HL-60/S4 treated with phorbol 12-myristate 13-acetate at 8.2 ng/mL for 4 days and 3 days (cell line): Measurements from ENCODE around the gene JAK1.
"Not testable (repeated sequence)": the region's sequence is repeated elsewhere in the genome, so short reads cannot be mapped to it uniquely, and the experiment has no call there.

Source experiments
- in situ Hi-C: fragments of 300-500 bp; cut with MboI; formaldehyde crosslinking; loops from 2 replicates; pipeline ENCODE4 v1.15.0; 2022; ENCODE audit warnings: low sequenced_read_pairs

JAK1 gene

DNA sequence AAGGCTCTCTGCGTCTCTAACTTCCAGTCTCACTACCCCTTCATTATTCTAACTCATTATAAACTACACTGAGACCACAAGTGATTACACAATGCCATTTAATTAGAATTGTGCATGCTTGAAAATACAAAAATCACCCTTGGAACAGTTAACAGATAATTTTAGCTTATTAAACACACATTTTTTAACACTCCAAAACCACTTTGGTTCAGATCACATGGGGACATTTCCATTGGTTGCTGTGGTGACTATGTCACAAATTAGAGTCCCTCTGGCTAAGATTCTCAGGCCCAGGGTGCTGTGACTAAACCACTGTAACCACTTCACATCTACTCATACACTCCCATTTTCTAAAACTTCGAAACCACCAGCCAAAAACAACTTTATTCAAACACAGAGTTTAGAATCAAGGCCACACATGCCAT lies 43.0 kb downstream of the JAK1 start:
- in situ Hi-C loops, result no loop called here

GRCh38 chr1:64922336-64922735 lies 44.0 kb downstream of the JAK1 start:
- in situ Hi-C loops, result no loop called here

DNA sequence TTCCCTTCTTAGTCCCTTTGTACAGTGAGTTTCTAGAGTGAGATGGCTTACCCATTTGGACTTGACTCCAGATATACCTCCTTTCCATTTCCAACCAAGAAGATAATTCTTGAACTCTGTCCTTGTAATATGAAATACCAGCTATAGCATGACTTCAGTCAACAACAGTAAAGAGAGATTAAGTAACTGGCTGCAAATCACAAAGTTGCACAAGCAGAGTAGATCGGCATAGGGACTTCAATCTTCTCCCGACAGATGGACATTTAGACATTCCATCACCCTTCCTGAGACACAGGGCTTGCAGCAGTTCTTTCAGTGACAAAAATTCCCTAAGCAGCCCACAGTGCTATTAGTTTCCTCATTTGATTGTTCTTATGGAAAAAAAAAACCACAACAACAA lies 44.6 kb downstream of the JAK1 start:
- in situ Hi-C loops, result no loop called here

- in situ Hi-C loops, result no loop called here
Measured at GRCh38 chr1:64920941-64921589, 45.3 kb downstream of the JAK1 start.

- in situ Hi-C loops, result not testable (repeated sequence)
Measured at GRCh38 chr1:64919120-64919519, 47.2 kb downstream of the JAK1 start.

DNA sequence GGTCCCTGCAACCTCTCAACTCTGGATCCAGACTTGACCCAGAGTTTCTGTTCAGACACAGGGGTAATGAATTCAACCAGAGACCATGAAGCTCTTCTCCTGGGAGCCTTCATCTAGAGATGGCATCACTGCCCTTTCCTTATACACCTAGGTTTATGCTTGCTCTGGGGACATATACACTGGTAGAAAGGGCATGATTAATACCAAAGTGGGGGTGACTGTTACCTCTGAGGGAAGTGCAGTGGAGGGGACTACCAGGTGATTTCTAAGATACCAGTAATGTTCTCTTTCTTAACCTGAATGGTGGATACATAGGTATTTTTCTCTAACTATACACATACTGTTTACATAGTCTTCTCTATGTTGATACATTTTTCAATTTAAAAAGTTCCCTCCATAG lies 48.4 kb downstream of the JAK1 start:
- in situ Hi-C loops, result no loop called here

- in situ Hi-C loops, result no loop called here
Measured at GRCh38 chr1:64917328-64917861, 49.0 kb downstream of the JAK1 start.

GRCh38 chr1:64915381-64916274 lies 50.7 kb downstream of the JAK1 start:
- in situ Hi-C loops, result no loop called here

GRCh38 chr1:64913361-64914015 lies 52.9 kb downstream of the JAK1 start:
- in situ Hi-C loops, result no loop called here

DNA sequence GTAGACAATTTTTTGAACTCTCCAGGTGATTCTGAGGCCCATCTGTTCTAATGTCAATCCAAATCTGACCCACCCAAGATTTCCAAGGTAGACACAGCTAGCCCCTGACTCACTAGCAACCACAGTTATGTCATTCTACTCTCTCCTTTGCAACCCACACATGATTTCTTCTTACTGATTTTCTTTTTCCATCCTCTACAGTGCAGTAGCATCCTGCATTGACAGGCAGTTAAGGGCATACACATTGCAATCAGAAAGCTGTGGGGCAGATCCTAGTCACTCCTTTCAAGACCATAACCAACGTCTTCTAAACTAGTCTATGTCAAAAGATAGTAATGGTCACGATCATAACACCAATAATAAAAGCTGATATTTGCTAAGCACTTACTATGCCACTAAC lies 54.2 kb downstream of the JAK1 start:
- in situ Hi-C loops, result no loop called here

DNA sequence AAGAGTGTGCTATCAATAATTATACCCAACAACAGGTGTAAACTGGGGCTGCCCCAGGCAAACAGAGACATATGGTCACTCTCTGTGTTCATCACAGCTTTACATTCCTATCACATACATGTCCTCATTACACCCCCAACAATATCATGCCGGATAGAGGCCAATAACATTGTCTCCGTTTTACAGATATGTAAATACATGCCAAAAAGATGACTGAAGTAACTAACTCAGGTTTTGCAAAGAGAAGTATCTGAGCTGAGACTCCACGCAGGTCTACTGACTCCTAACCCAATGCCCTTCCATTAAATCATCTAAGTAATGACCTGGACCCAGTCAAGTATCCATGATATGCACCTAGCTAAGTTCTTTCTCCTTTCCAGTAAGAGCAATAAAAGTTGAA lies 55.0 kb downstream of the JAK1 start:
- in situ Hi-C loops, result no loop called here

GRCh38 chr1:64909031-64909430 lies 57.3 kb downstream of the JAK1 start:
- in situ Hi-C loops, result no loop called here

DNA sequence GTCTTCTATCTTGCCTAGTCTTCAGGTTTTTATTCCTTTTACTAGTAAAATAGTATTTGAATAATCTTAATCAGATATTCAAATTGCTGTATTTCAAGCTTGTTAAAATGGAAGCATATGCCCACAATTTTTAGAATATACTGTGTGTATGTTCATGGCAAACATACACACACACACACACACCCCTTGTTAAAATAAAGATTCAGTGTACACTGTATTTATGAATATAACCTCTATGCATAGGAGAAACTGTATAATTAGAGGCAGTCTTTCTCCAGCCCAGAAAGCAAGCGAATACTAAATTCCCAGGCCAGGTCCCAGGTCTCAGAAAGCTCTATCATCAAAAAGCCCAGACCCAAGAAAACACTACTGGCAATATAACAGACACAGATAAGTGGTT lies 57.8 kb downstream of the JAK1 start:
- in situ Hi-C loops, result no loop called here

GRCh38 chr1:64906447-64906846 lies 59.9 kb downstream of the JAK1 start:
- in situ Hi-C loops, result no loop called here

GRCh38 chr1:64903593-64903992 lies 62.8 kb downstream of the JAK1 start:
- in situ Hi-C loops, result no loop called here

DNA sequence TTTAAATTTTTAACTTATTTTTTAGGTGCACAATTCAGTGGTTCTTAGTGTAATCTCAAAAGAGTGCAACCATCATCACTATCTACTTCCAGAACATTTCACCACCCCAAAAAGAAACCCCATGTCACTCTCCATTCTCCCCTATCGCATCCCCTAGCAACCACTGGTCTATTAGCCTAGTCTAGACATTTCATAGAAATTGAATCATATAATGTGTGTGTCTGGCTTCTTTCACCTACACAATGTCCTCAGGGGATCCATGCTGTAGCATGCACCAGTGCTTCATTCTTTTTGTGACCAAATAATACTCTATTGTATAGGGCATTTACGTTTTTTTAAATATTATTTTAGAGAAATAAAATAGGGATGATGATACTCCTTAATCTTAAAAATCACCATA lies 64.7 kb downstream of the JAK1 start:
- in situ Hi-C loops, result no loop called here

DNA sequence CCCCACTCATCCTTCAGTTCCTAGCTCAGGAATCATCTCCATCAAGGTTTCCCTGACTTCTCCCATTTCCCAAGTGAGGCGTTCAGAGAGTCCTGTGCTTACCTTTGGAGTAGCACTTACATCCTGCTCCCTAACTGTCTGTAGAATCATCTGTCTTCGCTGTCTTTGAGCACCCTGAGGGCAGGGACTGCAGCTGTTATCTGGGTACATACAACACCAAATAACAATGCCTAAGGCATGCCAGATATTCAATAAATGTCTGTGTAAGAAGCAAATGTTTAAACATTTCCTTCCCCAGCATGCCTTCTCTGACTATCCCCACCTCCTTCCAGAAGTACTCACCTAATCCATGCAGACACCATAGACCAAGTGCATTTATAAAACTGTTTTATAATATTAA lies 65.4 kb downstream of the JAK1 start:
- in situ Hi-C loops, result no loop called here

DNA sequence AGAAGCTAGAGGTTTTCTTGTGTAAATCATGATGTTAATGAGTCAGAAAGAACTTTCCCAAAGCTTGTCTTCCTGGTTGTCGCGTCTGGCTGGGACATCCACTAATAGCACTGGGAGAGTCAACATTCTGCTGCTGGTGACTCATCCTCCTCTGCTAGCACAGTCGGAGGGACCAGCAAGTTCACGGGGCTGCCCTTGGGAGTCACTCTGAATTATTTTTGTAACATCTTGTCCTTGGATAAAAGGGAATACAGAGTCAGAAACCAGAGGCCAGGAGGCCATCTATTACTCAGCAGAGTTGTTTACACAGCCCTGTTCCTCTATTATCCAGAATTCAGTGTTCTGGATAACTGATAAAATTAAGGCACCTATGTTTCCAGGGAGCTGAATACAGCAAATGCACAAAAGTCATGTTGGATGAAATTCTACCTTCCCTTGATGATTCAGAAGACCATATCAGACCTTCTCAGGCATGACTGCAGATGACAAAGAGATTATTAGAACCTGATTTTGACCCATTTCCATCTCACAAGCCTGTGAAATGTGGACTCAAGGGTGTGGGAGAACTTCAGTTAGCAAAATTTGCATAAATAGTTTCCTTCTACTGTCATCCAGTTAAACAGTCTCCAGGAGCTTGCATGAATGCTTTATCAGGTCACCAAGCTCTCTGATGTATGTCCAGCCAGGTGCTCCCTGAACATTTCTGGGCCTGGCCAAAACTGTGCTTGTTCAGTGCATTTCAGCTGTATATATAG lies 68.1 kb downstream of the JAK1 start:
- in situ Hi-C loops, result no loop called here

DNA sequence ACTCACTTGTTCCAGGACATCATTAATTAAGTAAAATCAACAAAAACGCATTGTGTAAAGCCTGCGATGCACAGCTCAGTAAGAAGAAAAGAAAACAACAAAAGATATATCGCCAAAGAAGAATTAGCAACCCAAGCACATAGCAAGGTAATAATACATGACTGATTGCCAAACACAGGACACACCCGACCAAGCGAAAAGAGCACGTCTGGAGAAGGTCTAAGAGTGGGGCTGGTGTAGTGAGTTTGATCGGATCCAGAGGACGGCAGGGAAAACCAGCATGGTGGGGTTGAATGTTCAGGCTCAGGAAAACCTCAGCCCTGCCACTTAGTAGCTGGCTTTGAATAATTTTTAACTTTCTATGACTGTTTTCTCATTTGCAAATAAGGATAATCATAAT lies 69.8 kb downstream of the JAK1 start:
- in situ Hi-C loops, result no loop called here

- in situ Hi-C loops, result no loop called here
Measured at GRCh38 chr1:64895500-64895899, 70.8 kb downstream of the JAK1 start.
